GM18508 (cell line): ENCODE data around the gene VPREB1.
"Not testable (repeated sequence)": the region's sequence is repeated elsewhere in the genome, so short reads cannot be mapped to it uniquely, and the experiment has no call there.

ENCODE experiments used
- ATAC-seq: cut with Tn5 transposase; IDR thresholded peaks from one replicate; pipeline ENCODE4 v1.9.1; 2021; ENCODE audit warnings: moderate number of reproducible peaks; ENCODE audit not compliant: insufficient read depth, unreplicated experiment

Gene VPREB1

GRCh38 chr22:22244316-22245250, at the start of gene VPREB1:
TSS of gene VPREB1 (plus strand) at chr22:22244786. CDS start at chr22:22244814, 28 bp downstream.
- no peak for ATAC-seq

GRCh38 chr22:22194931-22195264, 49.7 kb upstream of the VPREB1 start:
- ATAC-seq = no peak

GRCh38 chr22:22195265-22196017, 49.1 kb upstream of the VPREB1 start:
- peak; percentile 58 for ATAC-seq

GRCh38 chr22:22196018-22196533, 48.5 kb upstream of the VPREB1 start:
- ATAC-seq = no peak

- no peak for ATAC-seq
Observed at GRCh38 chr22:22196833-22197477, 47.6 kb upstream of the VPREB1 start.

- no peak for ATAC-seq
Observed at GRCh38 chr22:22197993-22198402, 46.6 kb upstream of the VPREB1 start.

- ATAC-seq = no peak
Observed at GRCh38 chr22:22198751-22199150, 45.8 kb upstream of the VPREB1 start.

- ATAC-seq = no peak
Observed at GRCh38 chr22:22199634-22200033, 45.0 kb upstream of the VPREB1 start.

GRCh38 chr22:22200569-22201184, 43.9 kb upstream of the VPREB1 start:
- ATAC-seq = no peak

GRCh38 chr22:22201185-22201929, 43.2 kb upstream of the VPREB1 start:
- ATAC-seq = no peak

GRCh38 chr22:22201930-22202343, 42.6 kb upstream of the VPREB1 start:
- ATAC-seq = no peak

- no peak for ATAC-seq
Observed at GRCh38 chr22:22203048-22203971, 41.3 kb upstream of the VPREB1 start.

GRCh38 chr22:22207845-22208564, 36.6 kb upstream of the VPREB1 start:
- peak; percentile 77 for ATAC-seq

GRCh38 chr22:22208652-22209051, 35.9 kb upstream of the VPREB1 start:
- no peak for ATAC-seq

- ATAC-seq = not testable (repeated sequence)
Observed at GRCh38 chr22:22209080-22209640, 35.4 kb upstream of the VPREB1 start.

GRCh38 chr22:22210375-22210774, 34.2 kb upstream of the VPREB1 start:
- no peak for ATAC-seq
